ENCODE measurements around the gene IFNAR1.
"Not testable (repeated sequence)": the region's sequence is repeated elsewhere in the genome, so short reads cannot be mapped to it uniquely, and the experiment has no call there.

The IFNAR1 gene

GRCh38 chr21:33374450-33375096, 49.8 kb downstream of the IFNAR1 start:
- no peak for DNase-seq (ENCODE audit: low read depth in 2 of 3, low spot score in 2 of 3)

GRCh38 chr21:33375101-33375644, 50.4 kb downstream of the IFNAR1 start:
- DNase-seq (ENCODE audit: low read depth in 2 of 3, low spot score in 2 of 3), result no peak

- no peak for DNase-seq (ENCODE audit: low read depth in 2 of 3, low spot score in 2 of 3)
Measured at GRCh38 chr21:33377221-33377920, 52.6 kb downstream of the IFNAR1 start.

- no peak for DNase-seq (ENCODE audit: low read depth in 2 of 3, low spot score in 2 of 3)
Measured at GRCh38 chr21:33378081-33378480, 53.3 kb downstream of the IFNAR1 start.

GRCh38 chr21:33379934-33380333, 55.2 kb downstream of the IFNAR1 start:
- not testable (repeated sequence) for DNase-seq (ENCODE audit: low read depth in 2 of 3, low spot score in 2 of 3)

GRCh38 chr21:33380483-33380998, 55.8 kb downstream of the IFNAR1 start:
- DNase-seq (ENCODE audit: low read depth in 2 of 3, low spot score in 2 of 3), result peak; percentile 52 to 79 (median 66)

- DNase-seq (ENCODE audit: low read depth in 2 of 3, low spot score in 2 of 3), result not testable (repeated sequence)
Measured at GRCh38 chr21:33381381-33381780, 56.6 kb downstream of the IFNAR1 start.

GRCh38 chr21:33383056-33383888, 58.5 kb downstream of the IFNAR1 start:
- peak in 2 of 3 experiments; percentile 52 to 64 for DNase-seq (ENCODE audit: low read depth in 2 of 3, low spot score in 2 of 3)

GRCh38 chr21:33384841-33385331, 60.1 kb downstream of the IFNAR1 start:
- no peak for DNase-seq (ENCODE audit: low read depth in 2 of 3, low spot score in 2 of 3)

- no peak for DNase-seq (ENCODE audit: low read depth in 2 of 3, low spot score in 2 of 3)
Measured at GRCh38 chr21:33386222-33386784, 61.5 kb downstream of the IFNAR1 start.

- DNase-seq (ENCODE audit: low read depth in 2 of 3, low spot score in 2 of 3), result no peak
Measured at GRCh38 chr21:33387294-33387693, 62.5 kb downstream of the IFNAR1 start.

GRCh38 chr21:33388188-33388587, 63.4 kb downstream of the IFNAR1 start:
- DNase-seq (ENCODE audit: low read depth in 2 of 3, low spot score in 2 of 3), result no peak

- no peak for DNase-seq (ENCODE audit: low read depth in 2 of 3, low spot score in 2 of 3)
Measured at GRCh38 chr21:33390479-33390878, 65.7 kb downstream of the IFNAR1 start.

GRCh38 chr21:33391656-33392055, 66.9 kb downstream of the IFNAR1 start:
- no peak for DNase-seq (ENCODE audit: low read depth in 2 of 3, low spot score in 2 of 3)

GRCh38 chr21:33392284-33392985, 67.7 kb downstream of the IFNAR1 start:
- DNase-seq (ENCODE audit: low read depth in 2 of 3, low spot score in 2 of 3), result no peak

- no peak for DNase-seq (ENCODE audit: low read depth in 2 of 3, low spot score in 2 of 3)
Measured at GRCh38 chr21:33393348-33393747, 68.6 kb downstream of the IFNAR1 start.

GRCh38 chr21:33394260-33394659, 69.5 kb downstream of the IFNAR1 start:
- no peak for DNase-seq (ENCODE audit: low read depth in 2 of 3, low spot score in 2 of 3)

- no peak for DNase-seq (ENCODE audit: low read depth in 2 of 3, low spot score in 2 of 3)
Measured at GRCh38 chr21:33395891-33396331, 71.1 kb downstream of the IFNAR1 start.

- no peak for DNase-seq (ENCODE audit: low read depth in 2 of 3, low spot score in 2 of 3)
Measured at GRCh38 chr21:33396436-33396835, 71.7 kb downstream of the IFNAR1 start.

GRCh38 chr21:33396951-33397350, 72.2 kb downstream of the IFNAR1 start:
- no peak for DNase-seq (ENCODE audit: low read depth in 2 of 3, low spot score in 2 of 3)

Measured in activated CD8-positive, alpha-beta memory T cell treated with anti-CD3 and anti-CD28 coated beads for 48 hours (primary cell).